Measurements from ENCODE around the gene DDR2.
"Not testable (repeated sequence)": the region's sequence is repeated elsewhere in the genome, so short reads cannot be mapped to it uniquely, and the experiment has no call there.

- not testable (repeated sequence) for TF ChIP-seq EZH2 (IDR thresholded peaks at IDR 0.05; ENCODE audit: low read length, unreplicated experiment); CTCF (conservative IDR thresholded peaks at IDR 0.05; ENCODE audit: low read depth, low read length); EZH2phosphoT487 (IDR thresholded peaks at IDR 0.05; ENCODE audit: borderline replicate concordance, low read length)
Measured at GRCh38 chr1:162582901-162583300, 49.4 kb upstream of the DDR2 start.

All from PC-3 (cell line).